GM06990 (cell line): ENCODE data around the gene MED28.

Experiments used
- DNase-seq: peaks from one replicate; pipeline ENCODE4 v3.0.0-alpha.2; 2011; ENCODE audit not compliant: insufficient read length; ENCODE audit errors: extremely low read depth
- H3K27me3 ChIP-seq: replicated peaks from 2 replicates; pipeline ENCODE4 v1.6.0; 2011; ENCODE audit warnings: low read length; ENCODE audit not compliant: control insufficient read depth, insufficient read depth
- H3K36me3 ChIP-seq: 2 replicates; pipeline ENCODE4 v1.5.1; 2011; ENCODE audit warnings: low read length; ENCODE audit not compliant: control insufficient read depth, insufficient read depth
- H3K4me3 ChIP-seq: replicated peaks from 2 replicates; pipeline ENCODE4 v1.5.1; 2011; ENCODE audit warnings: low read depth, mild to moderate bottlenecking, control low read depth, low read length
- TF ChIP-seq, protein P1 (sequence below): IDR thresholded peaks from 2 replicates; pipeline ENCODE4 v1.5.1; 2011; ENCODE audit warnings: low read length, control low read depth, mild to moderate bottlenecking, inconsistent platforms; ENCODE audit not compliant: insufficient read depth, poor library complexity, severe bottlenecking

MED28 gene

DNA sequence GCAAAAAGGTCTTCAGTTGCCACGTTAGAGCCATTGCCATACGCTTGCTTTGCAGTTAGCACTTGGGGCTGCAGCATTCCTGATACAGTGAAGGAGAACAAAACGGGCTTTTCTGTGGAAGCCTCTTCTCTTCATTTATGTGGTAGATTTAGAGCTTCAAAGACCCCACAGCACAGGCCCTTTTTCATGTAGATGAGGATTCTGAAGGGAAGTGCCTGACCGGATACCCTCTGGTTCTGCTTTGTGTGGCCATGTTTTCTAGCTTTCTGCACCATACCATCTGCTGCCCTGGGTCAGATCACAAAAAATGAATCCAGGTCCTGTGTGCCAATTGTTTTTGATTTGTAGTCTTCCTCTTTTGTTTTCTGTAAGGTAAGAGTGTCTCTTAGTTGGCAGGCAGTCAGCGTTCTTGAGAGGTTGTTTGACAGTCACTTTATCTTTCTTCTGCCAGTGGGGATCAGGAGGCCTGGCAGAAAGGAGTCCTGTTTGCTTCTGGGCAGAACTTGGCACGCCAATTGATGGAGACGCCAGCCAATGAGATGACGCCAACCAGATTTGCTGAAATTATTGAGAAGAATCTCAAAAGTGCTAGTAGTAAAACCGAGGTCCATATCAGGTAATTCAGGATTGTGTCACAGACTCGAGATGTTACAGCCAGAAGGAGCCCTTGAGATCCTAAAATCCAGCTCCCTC lies 29.8 kb upstream of the MED28 start:
- peaks cover 41% of the 10 kb centered on the region for H3K36me3 ChIP-seq
- DNase-seq: no peak
- H3K27me3 ChIP-seq: no peaks in the 10 kb centered on the region
- TF ChIP-seq, protein P1, sequence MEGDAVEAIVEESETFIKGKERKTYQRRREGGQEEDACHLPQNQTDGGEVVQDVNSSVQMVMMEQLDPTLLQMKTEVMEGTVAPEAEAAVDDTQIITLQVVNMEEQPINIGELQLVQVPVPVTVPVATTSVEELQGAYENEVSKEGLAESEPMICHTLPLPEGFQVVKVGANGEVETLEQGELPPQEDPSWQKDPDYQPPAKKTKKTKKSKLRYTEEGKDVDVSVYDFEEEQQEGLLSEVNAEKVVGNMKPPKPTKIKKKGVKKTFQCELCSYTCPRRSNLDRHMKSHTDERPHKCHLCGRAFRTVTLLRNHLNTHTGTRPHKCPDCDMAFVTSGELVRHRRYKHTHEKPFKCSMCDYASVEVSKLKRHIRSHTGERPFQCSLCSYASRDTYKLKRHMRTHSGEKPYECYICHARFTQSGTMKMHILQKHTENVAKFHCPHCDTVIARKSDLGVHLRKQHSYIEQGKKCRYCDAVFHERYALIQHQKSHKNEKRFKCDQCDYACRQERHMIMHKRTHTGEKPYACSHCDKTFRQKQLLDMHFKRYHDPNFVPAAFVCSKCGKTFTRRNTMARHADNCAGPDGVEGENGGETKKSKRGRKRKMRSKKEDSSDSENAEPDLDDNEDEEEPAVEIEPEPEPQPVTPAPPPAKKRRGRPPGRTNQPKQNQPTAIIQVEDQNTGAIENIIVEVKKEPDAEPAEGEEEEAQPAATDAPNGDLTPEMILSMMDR: no peak
- H3K4me3 ChIP-seq: no peak overlapping the region

DNA sequence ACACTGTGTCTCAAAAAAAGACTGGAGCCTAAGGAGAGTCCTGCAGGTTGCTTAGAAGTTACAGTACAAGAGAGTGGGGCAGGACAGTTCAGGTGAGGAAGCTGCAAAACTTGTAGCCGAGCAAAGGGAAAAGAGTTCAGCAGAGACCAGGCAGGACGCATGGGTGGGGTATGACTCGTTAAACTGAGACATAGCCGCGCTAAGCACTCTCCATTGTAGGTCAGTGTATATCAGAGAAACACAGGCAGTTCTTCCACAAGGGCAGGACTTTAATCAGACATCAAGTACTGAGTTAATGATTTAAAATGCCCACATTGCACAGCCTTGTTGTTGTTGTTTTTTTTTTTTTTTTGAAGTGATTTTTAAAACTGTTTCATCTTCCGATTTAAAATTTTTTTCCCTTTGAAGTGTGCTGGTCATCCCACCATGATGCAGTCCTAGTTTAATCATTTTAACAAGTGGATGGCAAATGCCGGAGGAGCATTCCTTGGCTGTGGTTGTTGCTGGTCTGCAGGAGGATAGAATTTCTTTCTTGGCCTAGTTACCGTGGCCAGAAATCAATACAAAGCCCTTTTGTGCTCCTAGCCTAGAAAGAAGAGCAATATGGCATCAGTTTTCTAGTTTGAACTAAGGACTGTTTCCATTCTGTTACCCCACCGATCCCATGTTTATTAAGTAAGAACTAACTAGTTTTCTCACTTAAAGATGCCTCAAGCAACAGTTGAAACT lies 27.2 kb upstream of the MED28 start:
- H3K36me3 ChIP-seq: peaks cover 35% of the 10 kb centered on the region
- H3K4me3 ChIP-seq: no peak overlapping the region
- TF ChIP-seq, protein P1: no peak
- H3K27me3 ChIP-seq: no peaks in the 10 kb centered on the region
- no peak for DNase-seq

DNA sequence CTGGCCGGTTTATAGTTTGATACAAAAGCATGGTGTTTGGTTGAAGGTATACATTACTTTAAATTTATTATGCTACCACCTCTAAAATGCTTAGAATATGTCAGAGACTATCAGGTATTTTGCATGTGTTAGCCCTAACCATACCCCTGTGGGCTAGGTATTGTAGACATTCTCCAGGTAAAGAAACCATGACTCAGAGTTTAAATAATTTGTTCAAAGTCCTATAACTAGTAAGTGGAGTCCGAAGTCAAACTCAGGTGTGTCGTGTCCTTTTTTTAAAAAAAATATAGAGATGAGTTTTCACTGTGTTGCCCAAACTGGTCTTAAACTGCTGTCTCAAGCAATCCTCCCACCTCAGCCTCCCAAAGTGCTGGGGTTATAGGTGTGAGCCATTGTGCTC lies 25.1 kb upstream of the MED28 start:
- Histone ChIP-seq H3K36me3 (peaks cover 22% of the 10 kb centered on the region), H3K27me3 (no peaks in the 10 kb centered on the region), H3K4me3 (no peak overlapping the region)
- no peak for DNase-seq
- TF ChIP-seq, protein P1: no peak

DNA sequence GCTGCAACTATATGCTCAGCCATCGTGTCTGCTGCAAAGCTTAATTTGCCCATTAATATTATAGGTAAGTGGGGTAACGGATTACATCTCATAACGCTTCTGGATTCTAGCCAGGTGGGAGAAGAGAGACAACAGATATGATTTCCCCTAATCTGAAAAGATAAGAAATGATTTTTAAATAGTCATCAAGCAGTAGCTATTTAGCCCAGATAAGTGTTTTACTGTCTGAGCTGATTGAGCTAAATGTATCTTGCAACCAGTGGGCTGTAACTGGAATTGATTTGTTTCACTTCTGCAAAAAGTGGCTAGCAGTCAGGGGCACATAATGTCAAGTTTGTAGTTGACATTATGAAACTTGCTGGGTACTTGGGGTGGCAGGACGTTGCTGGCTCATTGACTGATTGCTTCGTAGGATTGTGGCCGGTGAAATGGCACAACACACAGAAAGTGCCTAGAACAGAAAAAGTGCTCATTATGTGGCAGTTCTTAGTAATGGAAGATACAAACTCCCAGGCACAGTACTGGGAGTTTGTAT lies 18.9 kb upstream of the MED28 start:
- Histone ChIP-seq H3K4me3 (no peak overlapping the region), H3K36me3 (peaks cover 24% of the 10 kb centered on the region), H3K27me3 (no peaks in the 10 kb centered on the region)
- DNase-seq: peak; percentile 44
- TF ChIP-seq, protein P1: no peak

DNA sequence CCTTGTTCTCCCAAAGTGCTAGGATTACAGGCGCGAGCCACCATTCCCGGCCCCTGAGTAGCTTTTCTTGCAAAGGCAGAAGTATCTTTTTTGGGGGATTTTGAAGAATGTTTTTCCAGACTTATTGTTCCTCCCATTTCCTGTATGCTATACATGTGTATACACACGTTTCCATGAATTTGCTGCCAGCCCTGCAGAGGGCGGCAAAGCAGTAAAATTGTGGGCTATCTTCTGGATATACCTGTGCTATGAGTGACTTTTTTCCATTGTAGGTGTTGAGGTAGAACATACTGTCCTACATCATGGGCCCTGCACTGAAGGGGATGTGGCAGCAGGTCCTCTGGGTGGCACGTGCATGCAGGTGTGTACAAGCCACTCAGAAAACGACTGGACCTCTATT lies 16.9 kb upstream of the MED28 start:
- Histone ChIP-seq H3K36me3 (peaks cover 29% of the 10 kb centered on the region), H3K4me3 (no peak overlapping the region), H3K27me3 (no peaks in the 10 kb centered on the region)
- no peak for DNase-seq
- TF ChIP-seq, protein P1: peak; percentile 10
